Peyer's patch (tissue), 4 donors: ENCODE measurements around the gene GABRG3.

Source experiments
- CTCF ChIP-seq, 6 experiments: fragments of 450-650 bp in 4 of 6; fragments of 200-600 bp in 2 of 6; sonication (generic) in 1 of 6; IDR thresholded peaks; one replicate each; pipeline ENCODE4 v1.5.1; 2017 to 2019; ENCODE audit warnings: antibody characterized with exemption in 6 of 6, mild to moderate bottlenecking in 3 of 6, moderate library complexity in 1 of 6
- POLR2A ChIP-seq, 2 donors: fragments of 450-650 bp; IDR thresholded peaks; one replicate each; pipeline ENCODE4 v1.5.1; 2017; ENCODE audit warnings: antibody characterized with exemption in 2 of 2, mild to moderate bottlenecking in 2 of 2, moderate library complexity in 2 of 2

- no peak for TF ChIP-seq CTCF (IDR thresholded peaks at IDR 0.05)
- TF ChIP-seq POLR2A (IDR thresholded peaks at IDR 0.05): no peak
Measured at GRCh38 chr15:26926081-26926480, 44.9 kb upstream of the GABRG3 start.
